A673 (cell line): ENCODE measurements around the gene CHMP1A. TPM values are rescaled to one million over a fixed set of nuclear protein-coding genes. Genes with fewer than 3 reads are reported as not detected.

ENCODE experiments used
- Bru-seq: library from RNA; stranded (reverse); fragments of 400-500 nt; gene quantifications from one replicate; lab custom pipeline; 2021; lab: Mats Ljungman, UMichigan
- BruChase-seq, 2 experiments: library from RNA; stranded (reverse); fragments of 400-500 nt; gene quantifications; one replicate each; lab custom pipeline; 2021; lab: Mats Ljungman, UMichigan
- BruUV-seq: library from RNA; stranded (reverse); fragments of 400-500 nt; replicated peaks from 2 replicates; lab custom pipeline; 2021; lab: Mats Ljungman, UMichigan
- CTCF ChIA-PET: fragments of 300-600 bp; sonication (Branson Sonifier 250); formaldehyde crosslinking; loops from one replicate; lab custom pipeline; 2022; ENCODE audit warnings: antibody characterized with exemption; lab: Charles Lee
- POLR2A ChIA-PET: fragments of 300-600 bp; sonication (Branson Sonifier 250); formaldehyde crosslinking; loops from one replicate; lab custom pipeline; 2022; ENCODE audit warnings: antibody characterized with exemption; ENCODE audit not compliant: low non-redundant PET; lab: Charles Lee
- DNase-seq: peaks from one replicate; pipeline ENCODE4 v3.0.0-alpha.2; 2015; ENCODE audit warnings: low spot score
- H3K27ac ChIP-seq: fragments of 200-600 bp; sonication (generic); 2 replicates; pipeline ENCODE4 v1.5.1; 2016; ENCODE audit warnings: mixed run types, low read depth, mild to moderate bottlenecking, mixed read lengths, antibody characterized with exemption, low read length; ENCODE audit not compliant: poor library complexity, severe bottlenecking
- H3K27me3 ChIP-seq: fragments of 200-600 bp; sonication (generic); replicated peaks from 2 replicates; pipeline ENCODE4 v1.6.1; 2017; ENCODE audit warnings: mixed run types, low read depth, mild to moderate bottlenecking, mixed read lengths, antibody characterized with exemption, low read length; ENCODE audit not compliant: insufficient read depth, poor library complexity
- H3K36me3 ChIP-seq: fragments of 200-600 bp; sonication (generic); 2 replicates; pipeline ENCODE4 v1.6.1; 2016; ENCODE audit warnings: mixed run types, mild to moderate bottlenecking, mixed read lengths, antibody characterized with exemption, low read length; ENCODE audit not compliant: insufficient read depth, poor library complexity, severe bottlenecking
- H3K4me1 ChIP-seq: fragments of 200-600 bp; sonication (generic); 2 replicates; pipeline ENCODE4 v1.6.1; 2017; ENCODE audit warnings: mixed run types, mild to moderate bottlenecking, mixed read lengths, antibody characterized with exemption, low read length; ENCODE audit not compliant: insufficient read depth, poor library complexity, severe bottlenecking
- H3K4me3 ChIP-seq: fragments of 200-600 bp; sonication (generic); 2 replicates; pipeline ENCODE4 v1.5.1; 2016; ENCODE audit warnings: low read depth, mixed run types, mild to moderate bottlenecking, mixed read lengths, low read length; ENCODE audit not compliant: poor library complexity, severe bottlenecking
- H3K9me3 ChIP-seq: fragments of 200-600 bp; sonication (generic); 2 replicates; pipeline ENCODE4 v1.6.1; 2016; ENCODE audit warnings: mixed run types, low read depth, mild to moderate bottlenecking, mixed read lengths, antibody characterized with exemption, low read length; ENCODE audit not compliant: poor library complexity, severe bottlenecking
- CTCF ChIP-seq: fragments of 300-800, 200-600 bp; sonication (generic); conservative IDR thresholded peaks from 2 replicates; pipeline ENCODE4 v1.5.1; 2017; ENCODE audit warnings: low read depth, mild to moderate bottlenecking, antibody characterized with exemption, low read length, moderate library complexity, mixed read lengths
- EZH2 ChIP-seq: fragments of 200-600 bp; sonication (generic); IDR thresholded peaks from 2 replicates; pipeline ENCODE4 v1.6.1; 2017; ENCODE audit warnings: borderline replicate concordance, low read depth, mild to moderate bottlenecking, mixed read lengths, antibody characterized with exemption, low read length; ENCODE audit not compliant: poor library complexity, severe bottlenecking
- intact Hi-C: fragments of 100-400 bp; cut with micrococcal nuclease; formaldehyde crosslinking; loops from one replicate; pipeline ENCODE4 v1.10.0; 2022; ENCODE audit not compliant: unreplicated experiment
- long read RNA-seq: library from polyadenylated mRNA; stranded (forward); transcript quantifications from one replicate; pipeline ENCODE4 v2.0.0, GENCODE V29; 2022
- total RNA-seq: library from RNA; stranded (reverse); gene quantifications from 2 replicates; pipeline ENCODE4 v1.2.3, GENCODE V29; 2021

CHMP1A gene
- total RNA-seq: 104 and 110 TPM in 2 replicates
- percentile 59 among the genes with signal in this experiment for Bru-seq, nascent RNA
- BruChase-seq, experiment 1, labeled RNA remaining after a 2-hour chase: percentile 74 among the genes with signal in this experiment
- percentile 87 among the genes with signal in this experiment for BruChase-seq, experiment 2, labeled RNA remaining after a 6-hour chase
- long read RNA-seq, transcript CHMP1A-202 (6 exons, 2,295 nt): major isoform, 13 of 511 reads
- long read RNA-seq, partial matches to known transcripts: 7 of 511 reads
- long read RNA-seq, other reads (novel, unspliced or antisense): 488 of 511 reads

- Histone ChIP-seq H3K4me3 (peak within 1 kb of the TSS; percentile 96), H3K27me3 (no peaks in the 10 kb centered on the region), H3K27ac (peak within 1 kb of the TSS; percentile 85), H3K9me3 (no peaks in the 10 kb centered on the region), H3K4me1 (peaks cover 18% of the 10 kb centered on the region), H3K36me3 (peaks cover 26% of the 10 kb centered on the region)
- TF ChIP-seq CTCF: no peak
- no peak for TF ChIP-seq EZH2
- intact Hi-C loops: no loop called here
- POLR2A ChIA-PET: no interaction called here
- peak; percentile 92 for DNase-seq
- BruUV-seq: no TSS peak
- CTCF ChIA-PET: interaction anchor here (0.6 kb wide), 3 partner anchors 15 to 251 kb away, joined by 3 to 8 read pairs (median 6); no protein-coding TSS in a partner anchor
Measured at GRCh38 chr16:89657442-89658220, at the start of gene CHMP1A, which contains the start of gene SPATA33. Gene CHMP1A (minus strand): TSS chr16:89657708. CDS start chr16:89657588, 120 bp downstream. Gene SPATA33 (plus strand): TSS chr16:89657836. CDS start chr16:89657912, 76 bp downstream.

- no peak overlapping the region for H3K27ac ChIP-seq
- POLR2A ChIA-PET: interaction anchor here (0.6 kb wide), 1 partner anchor 9 kb away, joined by 3 read pairs; no protein-coding TSS in a partner anchor
- TF ChIP-seq CTCF (no peak), EZH2 (no peak)
- no peaks in the 10 kb centered on the region for H3K4me1 ChIP-seq
- no peaks in the 10 kb centered on the region for H3K9me3 ChIP-seq
- H3K4me3 ChIP-seq: peak overlapping the region; percentile 32
- BruUV-seq: no TSS peak
- no peak for DNase-seq
- CTCF ChIA-PET: interaction anchor here (0.5 to 1.5 kb wide), 6 partner anchors 13 to 218 kb away, joined by 3 to 9 read pairs (median 5); no protein-coding TSS in a partner anchor
- no peaks in the 10 kb centered on the region for H3K27me3 ChIP-seq
- intact Hi-C loops: loop anchor here (10.0 kb wide), 2 partner anchors 158 to 208 kb away; partner anchors contain the start of gene MC1R
- no peaks in the 10 kb centered on the region for H3K36me3 ChIP-seq
Measured at GRCh38 chr16:89706518-89707260, 49.2 kb upstream of the CHMP1A start.

GRCh38 chr16:89705006-89705405 lies 47.5 kb upstream of the CHMP1A start:
- no TSS peak for BruUV-seq
- no peaks in the 10 kb centered on the region for H3K27me3 ChIP-seq
- intact Hi-C loops: loop anchor here (10.0 kb wide), 2 partner anchors 160 to 210 kb away; partner anchors contain the start of gene MC1R
- ChIA-PET POLR2A (no interaction called here), CTCF (no interaction called here)
- no peaks in the 10 kb centered on the region for H3K36me3 ChIP-seq
- no peak for TF ChIP-seq CTCF
- no peak for TF ChIP-seq EZH2
- DNase-seq: no peak
- no peak overlapping the region for H3K4me3 ChIP-seq
- H3K4me1 ChIP-seq: peaks cover 7% of the 10 kb centered on the region
- H3K9me3 ChIP-seq: no peaks in the 10 kb centered on the region
- no peak overlapping the region for H3K27ac ChIP-seq
